CD4-positive, alpha-beta T cell treated with Interleukin-6 for 4 hours (primary cell): Measurements from ENCODE around the gene TCF7L1.
A peak's percentile ranks its signal among the peaks of the same experiment; 100 is the strongest.
"Not testable (repeated sequence)": the region's sequence is repeated elsewhere in the genome, so short reads cannot be mapped to it uniquely, and the experiment has no call there.

Experiments used
- DNase-seq: peaks from one replicate; pipeline ENCODE4 v3.0.0-alpha.2; 2020; ENCODE audit warnings: mixed read lengths

TCF7L1 gene

GRCh38 chr2:85291425-85292023 is 158.3 kb downstream of the TCF7L1 start:
- DNase-seq = peak; percentile 37

DNA sequence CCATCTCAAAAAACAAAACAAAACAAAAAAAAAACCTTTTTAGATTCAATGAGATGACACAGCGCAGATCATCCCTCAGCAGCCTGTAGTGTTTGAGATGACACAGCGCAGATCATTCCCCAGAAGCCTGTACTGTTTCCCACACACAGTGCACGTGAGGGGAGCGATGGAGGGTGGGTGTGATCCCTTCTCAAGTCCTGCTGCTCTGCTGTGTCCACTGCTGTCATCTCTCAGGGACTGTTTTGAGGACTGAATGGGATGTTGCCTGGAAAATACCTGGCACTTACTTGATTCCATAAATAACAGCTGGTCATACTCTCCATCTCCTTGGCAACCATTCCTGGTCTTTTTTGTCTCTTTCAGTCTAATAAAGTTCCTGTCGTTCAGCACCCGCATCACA is 168.9 kb downstream of the TCF7L1 start:
- no peak for DNase-seq

- DNase-seq = no peak
These were observed 170.8 kb downstream of the TCF7L1 start for GRCh38 chr2:85303780-85304531.

- no peak for DNase-seq
These were observed 174.3 kb downstream of the TCF7L1 start for GRCh38 chr2:85307527-85307897.

GRCh38 chr2:85308201-85308600 is 175.0 kb downstream of the TCF7L1 start:
- DNase-seq = no peak

- no peak for DNase-seq
These were observed 175.8 kb downstream of the TCF7L1 start for GRCh38 chr2:85308896-85309555.

- peak; percentile 43 for DNase-seq
These were observed 176.6 kb downstream of the TCF7L1 start for GRCh38 chr2:85309699-85310321.

- DNase-seq = no peak
These were observed 177.1 kb downstream of the TCF7L1 start for GRCh38 chr2:85310330-85310729.

DNA sequence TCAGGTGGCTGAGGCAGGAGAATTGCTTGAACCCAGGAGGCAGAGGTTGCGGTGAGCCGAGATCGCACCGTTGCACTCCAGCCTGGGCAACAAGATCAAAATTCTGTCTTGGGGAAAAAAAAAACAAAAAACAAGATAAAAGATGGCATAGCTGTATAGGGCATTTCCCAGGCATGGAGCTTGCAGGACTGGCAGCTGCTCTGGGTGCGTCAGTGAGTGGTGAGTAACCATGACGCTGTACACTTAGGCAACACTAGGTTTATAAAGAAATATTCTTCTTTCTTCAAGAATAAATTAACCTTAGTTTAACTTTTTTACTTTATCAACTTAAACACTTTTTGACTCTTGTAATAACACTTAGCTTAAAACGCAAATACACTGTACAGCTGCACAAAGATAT is 179.2 kb downstream of the TCF7L1 start:
- DNase-seq = no peak

- no peak for DNase-seq
These were observed 181.7 kb downstream of the TCF7L1 start for GRCh38 chr2:85314884-85315242.

- DNase-seq = not testable (repeated sequence)
These were observed 182.7 kb downstream of the TCF7L1 start for GRCh38 chr2:85315921-85316320.

DNA sequence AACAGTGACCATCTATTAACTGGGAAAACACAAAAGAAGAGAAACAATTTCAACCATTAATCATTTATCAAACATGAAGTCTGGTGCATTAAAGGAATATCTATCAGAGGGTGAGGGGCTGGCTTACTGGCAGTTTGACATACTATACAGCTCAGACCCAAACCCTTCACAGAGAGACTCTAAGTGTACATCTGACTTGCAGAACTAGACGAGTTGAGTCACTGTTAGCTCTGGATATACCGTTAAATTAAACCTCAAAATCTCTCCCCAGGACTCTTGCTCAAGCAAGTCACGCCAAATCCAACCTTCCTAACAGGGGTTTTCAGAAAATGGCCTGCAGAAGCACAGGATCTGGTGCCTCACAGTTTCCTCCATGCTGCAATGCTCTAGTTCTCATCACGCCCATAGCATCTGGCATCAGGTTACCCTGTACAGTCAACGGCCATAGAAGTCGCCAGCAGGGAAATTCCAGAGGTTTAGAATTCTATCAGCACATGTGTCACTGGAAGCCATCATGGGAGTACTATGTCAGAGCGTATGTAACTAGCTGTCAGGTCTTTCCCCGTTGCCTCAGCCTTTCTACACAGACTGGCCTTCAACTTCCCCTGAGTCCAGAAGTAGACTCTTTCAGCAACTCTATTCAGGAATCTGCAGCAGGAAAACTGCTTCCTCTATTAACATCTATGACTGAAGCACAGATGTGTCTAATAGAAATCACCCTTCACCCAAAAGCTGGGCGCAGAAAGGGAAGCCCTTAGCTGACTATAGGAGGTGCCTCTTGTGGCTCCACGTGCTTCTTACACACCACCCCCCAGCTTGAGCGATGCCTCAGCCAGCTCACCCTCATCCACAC is 185.3 kb downstream of the TCF7L1 start:
- no peak for DNase-seq

- no peak for DNase-seq
These were observed 186.6 kb downstream of the TCF7L1 start for GRCh38 chr2:85319796-85320195.

GRCh38 chr2:85323351-85323987 is 190.3 kb downstream of the TCF7L1 start:
- DNase-seq = no peak

DNA sequence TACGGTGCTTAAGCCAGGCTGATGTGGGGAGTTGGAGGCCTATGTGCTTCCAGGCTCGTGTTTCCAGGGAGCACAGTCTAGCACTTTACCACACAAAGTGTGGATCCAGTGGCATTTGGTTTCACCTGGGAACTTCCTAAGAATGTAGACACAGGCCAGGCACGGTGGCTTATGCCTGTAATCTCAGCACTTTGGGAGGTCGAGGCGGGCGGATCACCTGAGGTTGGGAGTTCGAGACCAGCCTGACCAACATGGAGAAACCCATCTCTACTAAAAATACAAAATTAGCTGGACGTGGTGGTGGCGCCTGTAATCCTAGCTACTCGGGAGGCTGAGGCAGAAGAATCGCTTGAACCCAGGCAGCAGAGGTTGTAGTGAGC is 190.8 kb downstream of the TCF7L1 start:
- not testable (repeated sequence) for DNase-seq

GRCh38 chr2:85324639-85325465 is 191.7 kb downstream of the TCF7L1 start:
- no peak for DNase-seq

- DNase-seq = no peak
These were observed 192.2 kb downstream of the TCF7L1 start for GRCh38 chr2:85325466-85325811.

DNA sequence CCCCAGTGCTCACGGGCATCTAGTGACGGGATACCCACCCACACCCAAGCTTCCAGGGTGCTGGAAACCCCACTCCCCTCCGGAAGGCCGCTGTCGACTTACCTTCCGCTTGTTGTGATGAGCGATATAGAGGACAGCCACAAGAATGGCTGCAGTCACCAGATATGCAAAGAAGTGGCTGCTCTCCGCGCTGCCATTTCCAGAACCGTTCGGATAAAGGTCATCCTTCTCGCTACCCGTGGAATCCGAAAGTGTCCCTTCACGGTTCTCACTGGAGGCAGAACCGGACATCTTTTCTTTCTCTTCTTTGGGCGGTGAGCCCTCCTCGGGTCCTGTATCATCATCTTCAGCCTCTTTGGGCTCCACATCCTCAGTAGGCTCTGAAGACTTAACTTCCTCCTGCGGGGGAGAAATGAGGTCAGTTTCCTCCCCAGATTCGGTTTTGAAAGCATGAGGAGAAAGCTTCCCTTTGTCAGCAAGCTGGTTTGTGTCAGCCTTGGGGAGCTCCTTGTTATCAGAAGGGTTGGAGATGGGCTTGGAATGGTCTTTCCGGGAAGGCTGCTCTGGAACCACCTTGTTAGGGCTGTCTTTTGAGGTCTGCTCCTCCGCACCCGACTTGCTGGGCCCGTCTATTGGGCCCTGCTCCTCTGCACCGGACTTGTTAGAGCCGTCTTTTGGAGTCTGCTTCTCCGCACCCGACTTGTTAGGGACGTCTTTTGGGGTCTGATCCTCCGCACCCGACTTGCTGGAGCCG is 193.4 kb downstream of the TCF7L1 start:
- peak; percentile 55 for DNase-seq

- peak; percentile 71 for DNase-seq
These were observed 194.1 kb downstream of the TCF7L1 start for GRCh38 chr2:85327160-85327821.
